Uterus (tissue), 4 donors: ENCODE results near the gene SHQ1. TPM values are rescaled to one million over a fixed set of nuclear protein-coding genes. Genes with fewer than 3 reads are reported as not detected.
"Not testable (repeated sequence)": the region's sequence is repeated elsewhere in the genome, so short reads cannot be mapped to it uniquely, and the experiment has no call there.

Experiments
- DNase-seq, 2 donors: peaks; one replicate each; pipeline ENCODE4 v3.0.0-alpha.2; 2019 to 2020
- H3K27ac ChIP-seq, 2 donors: fragments of 200-600 bp; sonication (generic); 1 replicate in 1 of 2; 2 replicates in 1 of 2; pipeline ENCODE4 v1.5.1; 2016 to 2018
- H3K27me3 ChIP-seq, 2 donors: fragments of 200-600 bp; sonication (generic); one replicate each; pipeline ENCODE4 v1.5.1; 2018 to 2019; ENCODE audit warnings: control low read depth in 1 of 2
- H3K36me3 ChIP-seq, 2 donors: fragments of 200-600 bp; sonication (generic); one replicate each; pipeline ENCODE4 v1.5.1; 2019; ENCODE audit warnings: control low read depth in 1 of 2
- H3K4me1 ChIP-seq, 2 donors: fragments of 200-600 bp; sonication (generic); one replicate each; pipeline ENCODE4 v1.5.1; 2018 to 2019; ENCODE audit warnings: control low read depth in 1 of 2
- H3K4me3 ChIP-seq, 2 donors: fragments of 200-600 bp; sonication (generic); 1 replicate in 1 of 2; 2 replicates in 1 of 2; pipeline ENCODE4 v1.5.1; 2018 to 2019; ENCODE audit warnings: mild to moderate bottlenecking in 1 of 2
- H3K9me3 ChIP-seq, 2 donors: fragments of 200-600 bp; sonication (generic); one replicate each; pipeline ENCODE4 v1.5.1; 2019; ENCODE audit warnings: control low read depth in 1 of 2
- CTCF ChIP-seq, 4 experiments: fragments of 200-600 bp in 2 of 4; fragments of 450-650 bp in 2 of 4; sonication (generic) in 2 of 4; IDR thresholded peaks; one replicate each; pipeline ENCODE4 v1.5.1; 2016 to 2019; ENCODE audit warnings: antibody characterized with exemption in 4 of 4, mild to moderate bottlenecking in 2 of 4, moderate library complexity in 1 of 4
- POLR2A ChIP-seq, 2 donors: fragments of 450-650 bp; IDR thresholded peaks; one replicate each; pipeline ENCODE4 v1.6.1; 2016; ENCODE audit warnings: antibody characterized with exemption in 2 of 2, mild to moderate bottlenecking in 1 of 2, moderate library complexity in 1 of 2
- intact Hi-C: fragments of 100-400 bp; cut with DNase I; formaldehyde crosslinking; loops from one replicate; pipeline ENCODE4 v1.15.1; 2023; ENCODE audit warnings: low total_unique reads
- total RNA-seq, 4 donors: library from RNA; depleted of rRNA in 3 of 4; stranded (reverse); fragments of >200 nt in 3 of 4; gene quantifications; one replicate each; pipeline versions ENCODE4 v1.1.0 to v1.2.4, GENCODE V29; 2014 to 2023
- donor health status: DM: yes; HTN: yes; CAD: no.

Gene SHQ1
- total RNA-seq, 4 donors from 2014 or later = 8.2 to 30.9 (median 19.2) TPM

GRCh38 chr3:72719137-72719536 lies 129.1 kb downstream of the SHQ1 start:
- TF ChIP-seq CTCF (IDR thresholded peaks at IDR 0.05) (no peak), POLR2A (IDR thresholded peaks at IDR 0.05) (no peak)
- intact Hi-C loops = no loop called here
- H3K4me1 ChIP-seq = no peaks in the 10 kb centered on the region

GRCh38 chr3:72714135-72714534 lies 134.1 kb downstream of the SHQ1 start:
- H3K4me1 ChIP-seq, H3K36me3 ChIP-seq, H3K27ac ChIP-seq, intact Hi-C loops, DNase-seq, H3K9me3 ChIP-seq, H3K27me3 ChIP-seq, H3K4me3 ChIP-seq: not testable (repeated sequence)

More at GRCh38 chr3:72719137-72719536, 129.1 kb downstream of the SHQ1 start:
- no peaks in the 10 kb centered on the region for H3K36me3 ChIP-seq
- no peak overlapping the region for H3K4me3 ChIP-seq
- no peak overlapping the region for H3K27ac ChIP-seq
- DNase-seq = no peak
- no peaks in the 10 kb centered on the region for H3K9me3 ChIP-seq
- H3K27me3 ChIP-seq = no peaks in the 10 kb centered on the region

- H3K27ac ChIP-seq, H3K36me3 ChIP-seq, H3K4me3 ChIP-seq, DNase-seq, H3K4me1 ChIP-seq, H3K27me3 ChIP-seq, H3K9me3 ChIP-seq, intact Hi-C loops: not testable (repeated sequence)
Measured at GRCh38 chr3:72710471-72710870, 137.8 kb downstream of the SHQ1 start.

GRCh38 chr3:72708441-72708840 lies 139.8 kb downstream of the SHQ1 start:
- no peaks in the 10 kb centered on the region for H3K9me3 ChIP-seq
- H3K4me3 ChIP-seq = no peak overlapping the region

GRCh38 chr3:72702997-72703396 lies 145.2 kb downstream of the SHQ1 start:
- no peak for DNase-seq
- no peak overlapping the region for H3K4me3 ChIP-seq
- no peaks in the 10 kb centered on the region for H3K36me3 ChIP-seq
- no peak overlapping the region for H3K27ac ChIP-seq
- TF ChIP-seq POLR2A (IDR thresholded peaks at IDR 0.05) (no peak), CTCF (IDR thresholded peaks at IDR 0.05) (no peak)
- intact Hi-C loops = no loop called here
- no peaks in the 10 kb centered on the region for H3K9me3 ChIP-seq
- no peaks in the 10 kb centered on the region for H3K27me3 ChIP-seq
- H3K4me1 ChIP-seq = no peaks in the 10 kb centered on the region

More at GRCh38 chr3:72708441-72708840, 139.8 kb downstream of the SHQ1 start:
- DNase-seq = no peak
- intact Hi-C loops = no loop called here
- Histone ChIP-seq H3K36me3 (no peaks in the 10 kb centered on the region), H3K4me1 (no peaks in the 10 kb centered on the region), H3K27ac (no peak overlapping the region), H3K27me3 (no peaks in the 10 kb centered on the region)
- TF ChIP-seq CTCF (IDR thresholded peaks at IDR 0.05) (no peak), POLR2A (IDR thresholded peaks at IDR 0.05) (no peak)

GRCh38 chr3:72702390-72702789 lies 145.9 kb downstream of the SHQ1 start:
- DNase-seq = no peak
- TF ChIP-seq CTCF (IDR thresholded peaks at IDR 0.05) (no peak), POLR2A (IDR thresholded peaks at IDR 0.05) (no peak)
- Histone ChIP-seq H3K36me3 (no peaks in the 10 kb centered on the region), H3K9me3 (no peaks in the 10 kb centered on the region), H3K27me3 (no peaks in the 10 kb centered on the region), H3K4me1 (no peaks in the 10 kb centered on the region), H3K4me3 (no peak overlapping the region), H3K27ac (no peak overlapping the region)
- intact Hi-C loops = no loop called here
